Suprapubic skin (tissue), 4 donors: ENCODE data around the gene ADAP1. TPM values are rescaled to one million over a fixed set of nuclear protein-coding genes. Genes with fewer than 3 reads are reported as not detected.

Experiments
- DNase-seq, 2 donors: peaks; one replicate each; pipeline ENCODE4 v3.0.0-alpha.2; 2019; ENCODE audit warnings: low spot score in 2 of 2
- H3K27ac ChIP-seq: fragments of 200-600 bp; sonication (generic); one replicate; pipeline ENCODE4 v1.5.1; 2019
- H3K27me3 ChIP-seq: fragments of 200-600 bp; sonication (generic); one replicate; pipeline ENCODE4 v1.5.1; 2019
- H3K36me3 ChIP-seq: fragments of 200-600 bp; sonication (generic); one replicate; pipeline ENCODE4 v1.5.1; 2019
- H3K4me1 ChIP-seq: fragments of 200-600 bp; sonication (generic); one replicate; pipeline ENCODE4 v1.5.1; 2019
- H3K4me3 ChIP-seq: fragments of 200-600 bp; sonication (generic); one replicate; pipeline ENCODE4 v1.5.1; 2019; ENCODE audit warnings: mild to moderate bottlenecking
- H3K9me3 ChIP-seq: fragments of 200-600 bp; sonication (generic); one replicate; pipeline ENCODE4 v1.5.1; 2019
- CTCF ChIP-seq, 2 donors: fragments of 200-600 bp in 1 of 2; fragments of 450-650 bp in 1 of 2; sonication (generic) in 1 of 2; IDR thresholded peaks; one replicate each; pipeline ENCODE4 v1.5.1; 2016 to 2019; ENCODE audit warnings: antibody characterized with exemption in 2 of 2, mild to moderate bottlenecking in 1 of 2, moderate library complexity in 1 of 2
- EP300 ChIP-seq: sonication (generic); formaldehyde crosslinking; IDR thresholded peaks from one replicate; pipeline ENCODE4 v1.6.1; 2017; ENCODE audit warnings: antibody characterized with exemption
- POLR2A ChIP-seq, 2 donors: fragments of 450-650 bp; IDR thresholded peaks; one replicate each; pipeline ENCODE4 v1.6.1; 2017; ENCODE audit warnings: antibody characterized with exemption in 2 of 2, mild to moderate bottlenecking in 2 of 2, moderate library complexity in 2 of 2
- POLR2AphosphoS5 ChIP-seq, 3 donors: sonication (generic); formaldehyde crosslinking; IDR thresholded peaks; one replicate each; pipeline ENCODE4 v1.6.1; 2017; ENCODE audit warnings: antibody characterized with exemption in 3 of 3
- WGBS: methylation state at CpG from one replicate; pipeline ENCODE4 v1.1.5; 2018; 5-methylcytosine and 5-hydroxymethylcytosine counted together
- total RNA-seq, 4 donors: library from RNA; depleted of rRNA; stranded (reverse); fragments of >200 nt; gene quantifications; one replicate each; pipeline ENCODE4 v1.1.0, GENCODE V29; 2016

Gene ADAP1
- total RNA-seq, 4 donors from 2014 or later, result 4.1 to 9.1 (median 6.3) TPM

- Histone ChIP-seq H3K9me3 (no peaks in the 10 kb centered on the region), H3K4me1 (peaks cover 12% of the 10 kb centered on the region), H3K36me3 (no peaks in the 10 kb centered on the region), H3K27me3 (peaks cover 46% of the 10 kb centered on the region), H3K27ac (no peak overlapping the region), H3K4me3 (peak overlapping the region; percentile 69)
- DNase-seq, result peak in 1 of 2 donors; percentile 58
- TF ChIP-seq CTCF (IDR thresholded peaks at IDR 0.05), result no peak
- TF ChIP-seq EP300, result no peak
- TF ChIP-seq POLR2AphosphoS5 (IDR thresholded peaks at IDR 0.05), result no peak
- TF ChIP-seq POLR2A (IDR thresholded peaks at IDR 0.05), result no peak
- 90% methylated on average over 6 of the region's 20 CpGs for WGBS
Measured at GRCh38 chr7:952548-953441, 1.7 kb downstream of the ADAP1 start.

- H3K9me3 ChIP-seq, result no peaks in the 10 kb centered on the region
- H3K27me3 ChIP-seq, result peaks cover 38% of the 10 kb centered on the region
- no peaks in the 10 kb centered on the region for H3K36me3 ChIP-seq
- DNase-seq, result peak in 1 of 2 donors; percentile 57
- no peak overlapping the region for H3K27ac ChIP-seq
- H3K4me3 ChIP-seq, result no peak overlapping the region
- no peak for TF ChIP-seq POLR2AphosphoS5 (IDR thresholded peaks at IDR 0.05)
- no peak for TF ChIP-seq EP300
- no peak for TF ChIP-seq CTCF (IDR thresholded peaks at IDR 0.05)
- TF ChIP-seq POLR2A (IDR thresholded peaks at IDR 0.05), result no peak
- 92% methylated on average over 12 of the region's 21 CpGs for WGBS
- peaks cover 12% of the 10 kb centered on the region for H3K4me1 ChIP-seq
Measured at GRCh38 chr7:951881-952547, 2.5 kb downstream of the ADAP1 start.

- Histone ChIP-seq H3K36me3 (no peaks in the 10 kb centered on the region), H3K4me1 (peaks cover 29% of the 10 kb centered on the region), H3K27me3 (peaks cover 28% of the 10 kb centered on the region), H3K4me3 (no peak overlapping the region), H3K27ac (no peak overlapping the region), H3K9me3 (no peaks in the 10 kb centered on the region)
- DNase-seq, result peak in 1 of 2 donors; percentile 51
- TF ChIP-seq CTCF (IDR thresholded peaks at IDR 0.05), result no peak
- no peak for TF ChIP-seq EP300
- TF ChIP-seq POLR2A (IDR thresholded peaks at IDR 0.05), result no peak
- 82% methylated on average over 10 of the region's 28 CpGs for WGBS
Measured at GRCh38 chr7:949021-949934, 5.2 kb downstream of the ADAP1 start.

- DNase-seq, result peak in 1 of 2 donors; percentile 65
- TF ChIP-seq EP300, result no peak
- TF ChIP-seq CTCF (IDR thresholded peaks at IDR 0.05), result no peak
- no peak for TF ChIP-seq POLR2A (IDR thresholded peaks at IDR 0.05)
- H3K27me3 ChIP-seq, result peaks cover 11% of the 10 kb centered on the region
- H3K36me3 ChIP-seq, result no peaks in the 10 kb centered on the region
- H3K9me3 ChIP-seq, result no peaks in the 10 kb centered on the region
- no peak overlapping the region for H3K4me3 ChIP-seq
- WGBS, result 86% methylated on average over 37 of the region's 37 CpGs
- peaks cover 17% of the 10 kb centered on the region for H3K4me1 ChIP-seq
- H3K27ac ChIP-seq, result no peak overlapping the region
Measured at GRCh38 chr7:947391-948210, 6.9 kb downstream of the ADAP1 start.
